Activated gamma-delta T cell treated with anti-CD3 and anti-CD28 coated beads, Interleukin-2, amount 50 U/mL, for 16 hours (primary cell): ENCODE results near the gene GPC2.
"Not testable (repeated sequence)": the region's sequence is repeated elsewhere in the genome, so short reads cannot be mapped to it uniquely, and the experiment has no call there.

Experiments
- DNase-seq: peaks from one replicate; pipeline ENCODE4 v3.0.0-alpha.2; 2020; ENCODE audit warnings: low read depth

Gene GPC2

GRCh38 chr7:100177045-100178001, at the start of gene GPC2, which contains the start of gene STAG3:
Gene GPC2 (minus strand): TSS chr7:100177381. CDS start chr7:100177199, 182 bp downstream.
Gene STAG3 (plus strand): TSS chr7:100177918. CDS start chr7:100180557, 2,639 bp downstream.
- DNase-seq = peak; percentile 95

- DNase-seq = not testable (repeated sequence)
These were observed 47.7 kb upstream of the GPC2 start for GRCh38 chr7:100224891-100225290.

- not testable (repeated sequence) for DNase-seq
These were observed 46.3 kb upstream of the GPC2 start for GRCh38 chr7:100223376-100223927.

- no peak for DNase-seq
These were observed 45.4 kb upstream of the GPC2 start for GRCh38 chr7:100222445-100223132.

GRCh38 chr7:100221767-100222444, 44.7 kb upstream of the GPC2 start:
- no peak for DNase-seq

- peak; percentile 68 for DNase-seq
These were observed 44.1 kb upstream of the GPC2 start for GRCh38 chr7:100221231-100221718.

GRCh38 chr7:100220586-100221230, 43.5 kb upstream of the GPC2 start:
- DNase-seq = no peak

GRCh38 chr7:100219801-100220585, 42.8 kb upstream of the GPC2 start, which contains the start of gene PVRIG:
Gene PVRIG (plus strand): TSS chr7:100219949. CDS start chr7:100219971, 22 bp downstream.
- peak; percentile 15 for DNase-seq

GRCh38 chr7:100219271-100219737, 42.1 kb upstream of the GPC2 start:
- no peak for DNase-seq

- peak; percentile 75 for DNase-seq
These were observed 40.8 kb upstream of the GPC2 start for GRCh38 chr7:100217934-100218333.

- no peak for DNase-seq
These were observed 38.7 kb upstream of the GPC2 start for GRCh38 chr7:100215895-100216294.

- not testable (repeated sequence) for DNase-seq
These were observed 37.2 kb upstream of the GPC2 start for GRCh38 chr7:100214356-100214755.

GRCh38 chr7:100213672-100214071, 36.5 kb upstream of the GPC2 start:
- DNase-seq = no peak

GRCh38 chr7:100212631-100213286, 35.6 kb upstream of the GPC2 start:
- no peak for DNase-seq

- DNase-seq = no peak
These were observed 34.2 kb upstream of the GPC2 start for GRCh38 chr7:100211342-100211780.

GRCh38 chr7:100210805-100211204, 33.6 kb upstream of the GPC2 start:
- no peak for DNase-seq

- no peak for DNase-seq
These were observed 32.3 kb upstream of the GPC2 start for GRCh38 chr7:100209493-100209892.

- no peak for DNase-seq
These were observed 31.8 kb upstream of the GPC2 start for GRCh38 chr7:100208911-100209408.

- DNase-seq = no peak
These were observed 27.3 kb upstream of the GPC2 start for GRCh38 chr7:100204454-100204853.
